SU-DHL-6 (cell line): ENCODE measurements around the gene IRGQ.

Experiments
- CTCF ChIP-seq: fragments of 200-600 bp; sonication (generic); IDR thresholded peaks from one replicate; pipeline ENCODE4 v1.5.1; 2017; ENCODE audit warnings: antibody characterized with exemption, mild to moderate bottlenecking, low read length, moderate library complexity; ENCODE audit not compliant: insufficient read depth, poor library complexity, severe bottlenecking
- EZH2phosphoT487 ChIP-seq: fragments of 200-600 bp; sonication (generic), shearing (Covaris generic); conservative IDR thresholded peaks from 2 replicates; pipeline ENCODE4 v1.6.1; 2018; ENCODE audit warnings: mild to moderate bottlenecking, antibody characterized with exemption, low read length, moderate library complexity, mixed read lengths

DNA sequence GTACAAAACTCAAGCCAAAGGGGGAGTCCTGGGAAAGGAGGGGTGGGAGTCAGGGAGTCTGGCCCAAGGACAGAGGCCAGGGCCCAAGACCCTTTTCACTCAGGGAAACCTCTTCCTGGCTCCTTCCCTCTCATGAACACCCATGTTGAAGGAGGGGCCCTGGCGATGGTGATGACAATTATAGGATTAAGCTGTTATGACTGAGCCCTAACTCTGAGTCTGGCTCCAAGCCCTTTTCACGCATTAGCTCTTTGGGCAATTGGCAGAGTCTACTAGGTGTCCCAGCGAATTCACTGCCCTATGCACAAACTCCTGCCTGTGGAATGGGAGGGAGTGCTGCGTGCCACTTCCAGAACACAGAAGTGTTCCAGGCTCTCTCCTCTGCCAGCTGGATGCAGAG lies 42.3 kb downstream of the IRGQ start:
- TF ChIP-seq CTCF (no peak), EZH2phosphoT487 (no peak)
